ENCODE measurements around the gene DCK.

DNA sequence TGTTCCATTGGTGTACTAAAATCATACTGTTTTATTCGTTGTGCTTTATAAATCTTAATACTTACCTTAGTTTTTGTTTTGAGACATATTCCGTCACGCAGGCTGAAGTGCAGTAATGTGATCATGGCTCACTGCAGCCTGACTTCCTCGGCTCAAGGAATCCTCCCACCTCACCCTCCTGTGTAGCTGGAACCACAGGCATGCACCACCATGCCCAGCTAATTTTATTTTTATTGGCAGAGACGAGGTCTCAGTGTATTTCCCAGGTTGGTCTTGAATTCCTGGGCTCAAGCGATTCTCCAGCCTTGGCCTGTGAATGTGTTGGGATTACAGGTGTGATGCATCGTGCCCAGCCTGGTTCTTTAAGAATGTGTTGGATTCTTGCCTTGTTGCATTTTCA lies 24.4 kb upstream of the DCK start:
- TF ChIP-seq, protein P1, sequence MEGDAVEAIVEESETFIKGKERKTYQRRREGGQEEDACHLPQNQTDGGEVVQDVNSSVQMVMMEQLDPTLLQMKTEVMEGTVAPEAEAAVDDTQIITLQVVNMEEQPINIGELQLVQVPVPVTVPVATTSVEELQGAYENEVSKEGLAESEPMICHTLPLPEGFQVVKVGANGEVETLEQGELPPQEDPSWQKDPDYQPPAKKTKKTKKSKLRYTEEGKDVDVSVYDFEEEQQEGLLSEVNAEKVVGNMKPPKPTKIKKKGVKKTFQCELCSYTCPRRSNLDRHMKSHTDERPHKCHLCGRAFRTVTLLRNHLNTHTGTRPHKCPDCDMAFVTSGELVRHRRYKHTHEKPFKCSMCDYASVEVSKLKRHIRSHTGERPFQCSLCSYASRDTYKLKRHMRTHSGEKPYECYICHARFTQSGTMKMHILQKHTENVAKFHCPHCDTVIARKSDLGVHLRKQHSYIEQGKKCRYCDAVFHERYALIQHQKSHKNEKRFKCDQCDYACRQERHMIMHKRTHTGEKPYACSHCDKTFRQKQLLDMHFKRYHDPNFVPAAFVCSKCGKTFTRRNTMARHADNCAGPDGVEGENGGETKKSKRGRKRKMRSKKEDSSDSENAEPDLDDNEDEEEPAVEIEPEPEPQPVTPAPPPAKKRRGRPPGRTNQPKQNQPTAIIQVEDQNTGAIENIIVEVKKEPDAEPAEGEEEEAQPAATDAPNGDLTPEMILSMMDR (IDR thresholded peaks at IDR 0.05) = no peak
- TF ChIP-seq POLR2A (IDR thresholded peaks at IDR 0.05) = no peak
